Anterior cingulate cortex (tissue), 58 donors: ENCODE data around the gene TEX19.

Experiments used
- DNase-seq, 58 donors: peaks; one replicate each; lab custom pipeline; 2025; lab: John Stamatoyannopoulos, UW

TEX19 gene

DNA sequence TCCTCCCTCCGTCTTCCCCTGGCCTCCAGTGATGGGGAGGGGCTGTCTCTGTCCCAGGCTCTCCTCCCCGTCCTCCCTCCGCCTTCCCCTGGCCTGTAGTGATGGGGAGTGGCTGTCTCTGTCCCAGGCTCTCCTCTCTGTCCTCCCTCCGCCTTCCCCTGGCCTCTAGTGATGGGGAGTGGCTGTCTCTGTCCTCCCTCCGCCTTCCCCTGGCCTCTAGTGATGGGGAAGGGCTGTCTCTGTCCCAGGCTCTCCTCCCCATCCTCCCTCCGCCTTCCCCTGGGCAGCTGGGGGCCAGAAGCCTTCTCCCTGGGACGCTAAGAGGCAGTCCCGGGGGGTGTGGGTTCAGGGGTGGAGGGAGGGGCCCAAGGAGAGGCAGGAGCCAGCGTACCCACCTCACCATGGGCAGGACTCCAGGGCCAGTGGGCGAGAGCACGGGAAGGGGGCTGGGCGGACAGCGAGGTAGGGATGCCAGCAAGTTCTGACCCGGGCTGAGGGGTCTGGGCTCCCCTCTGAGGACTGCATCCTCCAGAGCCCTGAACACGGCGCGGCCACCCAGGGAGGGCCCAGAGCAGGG is 27.3 kb downstream of the TEX19 start:
- DNase-seq = no peak

DNA sequence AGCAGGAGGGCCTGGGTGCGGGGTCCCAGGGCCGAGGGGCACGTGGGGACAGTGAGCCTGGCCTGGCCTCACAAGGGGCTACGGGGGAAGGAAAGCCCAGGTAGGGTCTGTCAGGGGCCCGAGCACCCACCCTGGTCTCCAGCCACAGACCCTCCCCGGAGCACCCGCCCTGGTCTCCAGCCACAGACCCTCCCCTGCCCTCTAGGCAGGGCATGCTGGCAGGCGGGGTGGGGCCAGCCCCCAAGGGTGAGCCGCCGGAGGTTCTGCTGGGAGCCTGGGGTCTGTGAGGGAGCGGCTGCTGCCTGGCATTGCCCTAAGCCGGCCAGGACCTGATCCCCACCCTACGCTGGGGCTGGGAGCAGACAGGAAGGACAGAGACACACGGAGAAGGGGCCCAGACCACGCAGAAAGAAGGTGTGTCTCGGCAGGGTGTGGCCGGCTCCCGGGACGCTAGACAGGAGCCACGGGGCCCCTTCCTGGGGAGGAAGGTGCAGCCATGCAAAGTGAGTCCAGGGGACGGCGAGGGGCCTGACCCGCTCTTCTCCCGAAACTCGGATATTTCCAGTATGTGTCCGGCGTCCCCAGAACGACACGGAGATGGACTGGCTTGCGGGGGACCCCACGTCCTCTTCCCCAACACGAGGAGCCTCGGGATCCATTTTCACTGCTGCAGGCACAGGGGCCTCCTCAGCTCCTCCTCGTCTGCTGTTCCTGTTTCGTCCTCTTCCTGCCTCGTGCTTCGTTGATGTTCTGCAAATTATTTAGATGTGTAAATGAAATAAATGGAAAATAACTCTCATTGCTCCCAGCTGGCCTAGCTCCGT is 28.0 kb downstream of the TEX19 start:
- DNase-seq = no peak

DNA sequence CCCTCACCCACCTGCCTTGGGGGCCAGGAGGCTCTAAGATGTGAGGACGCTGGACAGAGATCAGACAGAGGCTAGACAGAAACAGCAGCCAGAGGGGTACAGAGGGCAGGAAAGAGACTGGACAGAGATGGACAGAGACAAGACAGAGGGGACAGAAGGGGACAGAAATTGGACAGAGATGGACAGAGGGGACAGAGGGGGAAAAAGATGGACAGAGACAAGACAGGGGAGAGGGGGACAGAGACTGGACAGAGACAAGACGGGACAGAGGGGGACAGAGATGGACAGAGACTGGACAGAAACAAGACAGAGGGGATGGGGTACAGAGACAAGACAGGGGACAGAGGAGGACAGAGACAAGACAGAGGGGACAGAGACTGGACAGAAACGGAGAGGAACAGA is 28.7 kb downstream of the TEX19 start:
- no peak for DNase-seq

DNA sequence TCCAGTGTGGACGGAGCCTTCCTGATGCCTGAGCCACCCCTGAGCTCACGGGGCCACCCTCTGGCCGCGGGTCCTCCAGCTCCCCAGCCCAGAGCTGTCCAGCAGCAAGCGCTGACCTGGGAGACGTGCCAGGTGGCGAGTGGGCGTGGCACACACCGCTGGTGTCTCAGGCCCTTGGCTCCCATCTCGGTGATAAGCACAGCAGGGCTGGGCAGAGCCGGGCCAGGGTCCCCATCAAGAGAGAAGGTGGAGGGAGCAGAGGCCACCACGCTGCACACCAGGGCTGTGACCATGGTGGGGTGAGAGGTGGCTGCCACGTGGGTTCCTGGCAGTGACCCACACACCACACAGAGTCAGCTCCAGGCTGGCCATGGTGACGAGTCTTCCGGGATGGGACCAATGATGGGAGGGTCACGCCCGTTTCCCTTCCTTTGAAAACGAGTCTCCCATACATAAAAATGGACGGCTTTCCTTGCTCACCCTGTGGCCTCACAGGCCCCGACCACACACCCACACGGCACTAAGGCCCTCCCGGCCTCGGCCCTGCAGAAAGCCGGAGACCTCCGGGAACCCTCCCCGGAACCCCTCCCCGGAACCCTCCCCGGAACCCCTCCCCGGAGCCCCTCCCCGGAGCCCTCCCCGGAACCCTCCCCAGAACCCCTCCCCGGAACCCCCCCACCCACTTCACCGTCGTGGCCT is 29.3 kb downstream of the TEX19 start:
- DNase-seq = no peak

DNA sequence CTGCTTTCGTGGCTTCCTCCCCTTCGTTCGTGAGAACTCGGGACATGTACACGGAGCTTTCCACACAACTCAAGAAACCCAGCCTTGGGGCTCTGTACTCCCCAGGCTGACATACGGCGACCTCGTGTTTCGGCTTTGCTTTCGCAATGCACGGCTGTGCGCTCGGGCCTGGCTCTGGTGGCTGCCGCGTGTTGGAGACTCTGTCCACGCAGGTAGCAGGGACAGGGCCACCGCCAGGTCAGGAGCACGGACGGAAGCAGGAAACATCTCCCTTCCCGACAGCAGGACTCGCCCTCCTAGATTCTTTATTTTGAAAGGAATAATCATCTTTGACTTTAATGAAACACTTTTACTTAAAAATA is 29.9 kb downstream of the TEX19 start:
- no peak for DNase-seq

DNA sequence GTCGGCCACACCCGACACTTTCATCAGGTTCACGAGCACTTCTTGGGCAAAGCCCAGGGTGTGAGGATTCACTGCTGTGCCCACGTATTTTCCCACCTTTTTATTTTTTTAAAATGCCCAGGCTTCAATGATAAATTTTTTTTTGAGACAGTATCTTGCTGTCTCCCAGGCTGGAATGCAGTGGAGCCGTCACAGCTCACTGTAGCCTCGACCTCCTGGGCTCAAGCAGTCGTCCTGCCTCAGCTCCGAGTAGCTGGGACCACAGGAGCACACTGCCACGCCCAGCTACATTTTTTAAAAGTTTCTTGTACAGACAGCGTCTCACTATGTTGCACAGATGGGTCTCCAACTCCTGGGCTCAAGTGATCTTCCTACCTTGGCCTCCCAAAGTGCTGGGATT is 30.3 kb downstream of the TEX19 start:
- DNase-seq = no peak

DNA sequence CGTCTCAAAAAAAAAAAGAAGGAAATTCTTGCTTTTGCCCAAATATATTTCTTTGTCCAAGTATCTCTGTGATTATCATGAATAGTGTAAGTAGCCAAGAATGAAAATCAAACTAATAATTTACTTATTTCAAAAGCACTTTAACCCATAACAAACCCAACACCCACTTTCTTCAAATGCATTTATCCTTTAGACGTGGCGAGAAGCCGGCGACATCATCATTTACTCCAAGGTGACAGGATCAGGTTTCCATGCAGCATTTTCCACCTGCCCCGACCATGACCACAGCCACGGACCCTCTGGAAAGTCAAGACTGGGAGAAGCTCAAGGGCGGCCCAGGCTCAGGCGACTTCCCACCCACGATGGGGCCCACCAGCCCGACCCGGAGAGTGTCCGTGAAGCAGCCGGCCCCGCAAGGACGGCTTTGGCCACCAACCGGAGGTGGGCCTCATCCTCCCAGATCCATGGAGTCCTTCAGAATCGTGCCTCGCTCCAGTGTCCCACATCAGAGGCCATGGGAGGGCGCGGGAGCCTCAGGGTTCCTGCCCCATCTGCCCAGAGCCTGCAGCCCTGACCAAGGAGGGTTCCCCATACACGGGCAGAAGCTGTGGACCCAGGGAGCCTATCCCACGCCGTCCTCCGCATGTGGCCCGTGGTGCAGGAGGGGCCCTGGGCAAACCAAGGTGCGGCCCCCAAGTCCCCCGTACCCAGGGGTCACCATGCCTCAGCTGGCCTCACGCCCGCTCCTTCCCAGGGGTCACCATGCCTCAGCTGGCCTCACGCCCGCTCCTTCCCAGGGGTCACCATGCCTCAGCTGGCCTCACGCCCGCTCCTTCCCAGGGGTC is 31.2 kb downstream of the TEX19 start:
- no peak for DNase-seq

DNA sequence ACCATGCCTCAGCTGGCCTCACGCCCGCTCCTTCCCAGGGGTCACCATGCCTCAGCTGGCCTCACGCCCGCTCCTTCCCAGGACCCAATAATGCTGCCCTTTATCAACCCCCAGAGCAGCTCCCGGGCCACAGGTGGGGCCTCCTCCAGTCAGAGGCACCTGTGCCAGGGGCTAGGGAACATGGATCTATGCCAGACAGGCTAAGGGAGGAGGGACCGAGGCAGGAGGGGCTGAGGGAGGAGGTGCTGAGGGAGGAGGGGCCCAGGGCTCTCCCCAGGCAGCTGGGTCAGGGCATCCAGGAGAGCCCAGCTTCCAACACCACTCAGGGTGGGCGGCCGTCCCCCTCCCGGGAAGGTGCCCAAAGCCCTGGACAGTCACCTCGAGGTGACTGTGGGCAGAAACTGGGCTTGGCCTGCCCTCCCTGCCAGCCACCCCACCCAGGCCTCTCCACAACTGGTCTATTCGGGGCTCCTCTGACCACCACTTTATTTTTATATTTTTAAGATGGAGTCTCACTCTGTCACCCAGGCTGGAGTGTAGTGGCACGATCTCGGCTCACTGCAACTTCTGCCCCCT is 31.9 kb downstream of the TEX19 start:
- no peak for DNase-seq

GRCh38 chr17:82391496-82392066 is 32.5 kb downstream of the TEX19 start:
- DNase-seq = no peak

GRCh38 chr17:82392209-82392920 is 33.3 kb downstream of the TEX19 start:
- DNase-seq = no peak

GRCh38 chr17:82392941-82393340 is 33.9 kb downstream of the TEX19 start:
- DNase-seq = no peak

DNA sequence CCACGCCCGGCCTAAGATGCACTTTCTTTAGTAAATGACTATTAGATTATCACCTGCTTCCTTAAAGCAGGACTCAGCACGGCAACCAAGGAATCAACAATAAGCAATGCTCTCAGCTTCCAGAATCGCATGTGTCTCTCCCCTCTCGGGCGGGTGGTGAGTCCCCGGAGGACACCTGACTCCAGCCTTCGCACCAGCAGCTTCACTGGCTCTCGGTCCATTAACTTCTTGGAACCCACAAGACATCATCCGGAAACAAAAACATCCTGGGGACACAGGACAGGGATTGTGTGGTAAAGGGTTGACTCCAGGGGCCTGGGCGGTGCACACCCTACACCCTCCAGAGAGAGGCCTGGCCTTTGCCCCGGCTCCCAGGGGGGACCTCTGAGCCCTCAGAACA is 35.2 kb downstream of the TEX19 start:
- no peak for DNase-seq

DNA sequence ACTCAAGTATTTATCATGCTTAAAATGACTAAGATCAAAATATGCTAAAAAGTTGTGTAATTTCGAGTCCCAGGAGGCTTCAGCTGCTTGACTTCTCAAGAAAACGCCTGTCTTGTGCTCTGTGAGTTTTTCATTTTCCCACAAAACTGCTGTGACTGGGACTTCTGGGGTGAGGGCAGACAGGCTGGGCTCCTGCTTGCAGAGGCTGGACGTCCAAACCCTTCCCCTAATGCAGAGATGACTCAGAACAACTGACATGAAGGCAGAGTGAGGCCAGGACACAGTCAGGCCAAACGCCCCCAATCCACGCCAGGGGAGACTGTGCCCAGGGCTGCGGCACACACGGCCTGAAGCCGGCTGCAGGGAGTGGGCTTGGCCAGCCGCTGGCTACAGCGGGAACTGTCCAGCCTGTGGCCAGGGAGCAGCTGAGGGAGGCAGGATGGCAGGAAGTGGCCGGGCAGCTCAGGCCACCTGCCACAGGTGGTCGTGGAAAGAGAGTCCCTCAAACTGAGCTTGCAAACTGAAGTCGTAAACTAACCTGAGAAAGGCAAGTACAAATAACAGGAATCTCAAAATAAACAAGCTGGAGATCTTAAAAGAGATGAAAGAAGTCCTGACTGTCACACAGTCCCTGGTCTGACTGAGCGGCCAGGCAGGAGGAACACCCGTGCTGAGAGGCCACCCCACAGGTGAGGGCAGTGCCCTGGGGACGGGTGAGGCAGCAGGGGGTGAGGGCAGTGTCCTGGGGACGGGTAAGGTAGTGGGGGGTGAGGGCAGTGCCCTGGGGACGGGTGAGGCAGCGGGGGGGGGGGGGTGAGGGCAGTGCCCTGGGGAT is 37.8 kb downstream of the TEX19 start:
- no peak for DNase-seq

DNA sequence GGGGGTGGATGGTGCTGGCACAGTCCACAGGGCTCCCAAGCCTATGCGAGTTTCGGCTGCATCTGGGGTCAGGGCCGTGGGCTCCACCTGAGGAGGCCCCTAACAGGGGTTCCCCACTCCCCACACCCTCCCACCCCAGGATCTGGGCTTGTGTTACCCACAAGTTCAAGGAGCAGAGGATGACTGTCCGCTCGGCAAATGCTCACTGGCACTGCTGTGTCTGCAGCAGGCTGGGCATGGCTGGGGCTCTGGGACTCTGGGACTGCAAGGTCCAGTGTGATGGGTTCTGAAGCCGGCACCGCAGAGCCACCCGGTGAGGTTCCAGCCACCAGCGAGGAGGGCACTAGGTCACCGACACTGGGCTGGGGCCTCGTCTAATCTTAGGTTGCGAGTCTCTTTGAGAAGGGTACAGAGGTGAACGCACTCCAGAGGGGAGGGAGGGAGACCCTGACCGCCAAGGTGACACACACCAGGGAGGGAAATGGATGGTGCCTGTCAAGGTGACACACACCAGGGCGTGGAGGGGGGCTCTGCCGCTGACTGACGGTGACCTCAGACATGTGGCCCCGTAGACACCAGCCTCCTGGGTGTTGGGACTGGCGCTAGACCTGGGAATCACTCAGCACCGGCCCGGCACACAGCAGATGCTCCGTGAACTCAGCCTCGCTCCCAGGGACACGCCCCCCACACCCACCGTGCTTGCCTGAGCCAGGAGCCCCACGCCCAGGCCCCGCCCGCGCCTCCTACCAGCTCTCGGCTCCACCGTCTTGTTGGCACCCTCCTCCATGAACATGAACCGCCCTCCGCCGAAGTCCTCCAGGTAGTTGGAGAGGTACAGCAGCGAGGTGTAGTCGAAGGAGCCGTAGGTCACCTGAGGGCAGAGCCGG is 38.6 kb downstream of the TEX19 start:
- no peak for DNase-seq

DNA sequence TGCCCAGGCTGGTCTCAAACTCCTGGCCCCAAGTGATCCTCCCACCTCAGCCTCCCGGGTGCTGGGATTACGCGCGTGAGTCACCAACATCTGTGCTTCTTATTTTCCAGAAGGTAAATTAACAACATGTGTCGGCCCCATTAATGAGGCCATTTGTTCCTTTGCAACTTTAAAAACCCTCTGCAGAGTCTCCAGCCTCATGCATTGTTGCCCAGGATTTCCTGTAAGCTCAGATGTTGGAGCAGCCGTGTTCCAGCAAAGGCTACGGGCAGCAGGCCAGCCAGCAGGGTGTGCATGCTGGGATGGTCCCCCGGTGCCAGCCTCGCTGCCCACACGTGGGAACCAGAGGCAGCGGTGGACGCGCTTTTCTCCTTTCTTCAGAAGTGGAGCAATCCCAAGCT is 40.0 kb downstream of the TEX19 start:
- DNase-seq = peak in 47 of 58 donors; percentile 11 to 88 (median 43)

DNA sequence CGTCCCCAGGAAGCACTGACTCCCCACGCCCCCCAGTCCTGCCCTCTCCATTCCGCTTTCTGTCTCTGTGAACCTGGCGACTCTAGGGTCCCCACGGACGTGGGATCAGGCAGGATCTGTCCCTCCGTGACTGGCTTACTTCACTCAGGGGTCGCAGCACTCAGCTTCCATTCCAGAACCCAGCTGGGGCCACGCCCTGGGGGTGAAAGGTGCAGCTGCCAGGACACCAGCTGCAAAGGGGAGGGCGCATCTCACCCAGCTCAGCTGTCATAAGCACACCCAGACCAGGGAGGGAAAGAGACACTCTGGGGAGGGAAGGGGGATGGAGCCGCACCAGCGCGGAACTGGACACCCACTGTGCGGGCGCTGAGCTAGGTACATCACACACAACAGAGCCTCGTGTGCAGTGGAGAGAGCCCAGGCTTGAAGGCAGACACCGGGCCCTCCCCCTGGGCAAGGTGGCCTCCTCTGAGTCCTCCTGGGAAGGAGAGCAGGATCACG is 40.6 kb downstream of the TEX19 start:
- no peak for DNase-seq

- DNase-seq = no peak
Observed at GRCh38 chr17:82400206-82400605, 41.2 kb downstream of the TEX19 start.
